IMR-90 (cell line): ENCODE measurements around the gene LRRC37B. TPM values are rescaled to one million over a fixed set of nuclear protein-coding genes. Genes with fewer than 3 reads are reported as not detected.
"Not testable (repeated sequence)": the region's sequence is repeated elsewhere in the genome, so short reads cannot be mapped to it uniquely, and the experiment has no call there.

Source experiments
- ATAC-seq: fragments of 200-7000 bp; cut with Tn5 transposase; 2 replicates; pipeline ENCODE4 v1.9.1; 2020; ENCODE audit warnings: low read depth, mild to moderate bottlenecking, moderate library complexity
- BruUV-seq: library from RNA; stranded (reverse); fragments of 400-500 nt; replicated peaks from 2 replicates; lab custom pipeline; 2021; lab: Mats Ljungman, UMichigan
- CTCF ChIA-PET: fragments of 300-600 bp; formaldehyde crosslinking; extraction: SDS; loops from one replicate; lab custom pipeline; 2021; ENCODE audit warnings: antibody characterized with exemption; lab: Yijun Ruan, JAX
- POLR2A ChIA-PET: fragments of 300-600 bp; sonication (Branson Sonifier 250); formaldehyde crosslinking; loops from one replicate; lab custom pipeline; 2022; ENCODE audit warnings: antibody characterized with exemption; ENCODE audit not compliant: unreplicated experiment; lab: Charles Lee
- DNase-seq: peaks from one replicate; pipeline ENCODE4 v3.0.0; 2013
- H2AFZ ChIP-seq: replicated peaks from 2 replicates; pipeline ENCODE3; 2013; ENCODE audit warnings: low read length, mild to moderate bottlenecking; ENCODE audit not compliant: poor library complexity
- H2AK5ac ChIP-seq: 2 replicates; pipeline ENCODE4 v1.6.1; 2013; ENCODE audit warnings: low read depth, low read length, inconsistent platforms
- H2AK9ac ChIP-seq: replicated peaks from 2 replicates; pipeline ENCODE3; 2013; ENCODE audit warnings: mild to moderate bottlenecking, low read depth, low read length, moderate library complexity; ENCODE audit not compliant: poor library complexity
- H2BK120ac ChIP-seq: 2 replicates; pipeline ENCODE4 v1.6.1; 2013; ENCODE audit warnings: low read depth, low read length, inconsistent platforms
- H2BK15ac ChIP-seq: 3 replicates; pipeline ENCODE4 v1.6.1; 2013; ENCODE audit warnings: low read depth, low read length, inconsistent platforms
- H2BK20ac ChIP-seq: 2 replicates; pipeline ENCODE4 v1.6.1; 2013; ENCODE audit warnings: low read depth, mild to moderate bottlenecking, inconsistent platforms, low read length, moderate library complexity
- H2BK5ac ChIP-seq: 2 replicates; pipeline ENCODE4 v1.6.1; 2013; ENCODE audit warnings: mild to moderate bottlenecking, low read depth, low read length, inconsistent platforms; ENCODE audit not compliant: poor library complexity, severe bottlenecking
- H3K14ac ChIP-seq: replicated peaks from 2 replicates; pipeline ENCODE4 v1.6.1; 2013; ENCODE audit warnings: low read depth, low read length, inconsistent platforms
- H3K18ac ChIP-seq: 2 replicates; pipeline ENCODE4 v1.6.1; 2013; ENCODE audit warnings: low read depth, low read length, control low read depth
- H3K23ac ChIP-seq: 2 replicates; pipeline ENCODE4 v1.6.1; 2013; ENCODE audit warnings: low read depth, low read length, inconsistent platforms
- H3K27ac ChIP-seq: 2 replicates; pipeline ENCODE4 v1.5.1; 2013; ENCODE audit warnings: mild to moderate bottlenecking, control low read depth, low read length; ENCODE audit not compliant: insufficient read depth
- H3K27me3 ChIP-seq: 2 replicates; pipeline ENCODE4 v1.6.1; 2013; ENCODE audit warnings: low read length; ENCODE audit not compliant: control insufficient read depth, insufficient read depth
- H3K36me3 ChIP-seq: 2 replicates; pipeline ENCODE4 v1.6.1; 2013; ENCODE audit warnings: low read length, mixed read lengths; ENCODE audit not compliant: control insufficient read depth, insufficient read depth
- H3K4ac ChIP-seq: 2 replicates; pipeline ENCODE4 v1.6.1; 2013; ENCODE audit warnings: low read depth, low read length, inconsistent platforms
- H3K4me1 ChIP-seq: 2 replicates; pipeline ENCODE4 v1.6.1; 2013; ENCODE audit warnings: low read length, mixed read lengths; ENCODE audit not compliant: control insufficient read depth, insufficient read depth
- H3K4me2 ChIP-seq: 2 replicates; pipeline ENCODE4 v1.6.1; 2013; ENCODE audit warnings: low read depth, mild to moderate bottlenecking, control low read depth, low read length, moderate library complexity
- H3K4me3 ChIP-seq: 2 replicates; pipeline ENCODE4 v1.5.1; 2013; ENCODE audit warnings: low read depth, mild to moderate bottlenecking, control low read depth, low read length, moderate library complexity; ENCODE audit not compliant: insufficient read depth
- H3K56ac ChIP-seq: 2 replicates; pipeline ENCODE4 v1.6.1; 2013; ENCODE audit warnings: low read length, inconsistent platforms; ENCODE audit not compliant: insufficient read depth; ENCODE audit errors: extremely low read depth
- H3K79me1 ChIP-seq, 2 experiments: 2 replicates each; pipeline ENCODE4 v1.6.1; 2013; ENCODE audit warnings: low read length in 2 of 2, inconsistent platforms in 1 of 2, low read depth in 1 of 2
- H3K9ac ChIP-seq: 2 replicates; pipeline ENCODE4 v1.6.1; 2013; ENCODE audit warnings: low read depth, low read length, control low read depth
- H3K9me1 ChIP-seq: 2 replicates; pipeline ENCODE4 v1.6.1; 2013; ENCODE audit warnings: low read length, inconsistent platforms; ENCODE audit not compliant: insufficient read depth
- H3K9me3 ChIP-seq: 2 replicates; pipeline ENCODE4 v1.6.1; 2013; ENCODE audit warnings: low read length; ENCODE audit not compliant: control insufficient read depth, insufficient read depth
- H4K20me1 ChIP-seq: 2 replicates; pipeline ENCODE4 v1.6.1; 2013; ENCODE audit warnings: low read length, inconsistent platforms; ENCODE audit not compliant: insufficient read depth
- H4K5ac ChIP-seq: 2 replicates; pipeline ENCODE4 v1.6.1; 2013; ENCODE audit warnings: mild to moderate bottlenecking, low read depth, low read length, control low read depth
- H4K8ac ChIP-seq, 2 experiments: 2 replicates each; pipeline ENCODE4 v1.6.1; 2013; ENCODE audit warnings: low read depth in 2 of 2, low read length in 2 of 2, control low read depth in 1 of 2, inconsistent platforms in 1 of 2
- H4K91ac ChIP-seq: 2 replicates; pipeline ENCODE4 v1.6.1; 2013; ENCODE audit warnings: low read depth, low read length, inconsistent platforms; ENCODE audit not compliant: insufficient read depth
- WGBS, 2 experiments: methylation state at CpG; one replicate each; pipeline versions ENCODE4 v1.1.5 to v1.1.7; 2013; ENCODE audit warnings: missing lambda C conversion rate in 2 of 2; ENCODE audit not compliant: insufficient read length in 1 of 2; ENCODE audit errors: extremely low coverage in 2 of 2; 5-methylcytosine and 5-hydroxymethylcytosine counted together
- dilution Hi-C: fragments of 300-500 bp; cut with HindIII; formaldehyde crosslinking; loops from one replicate; pipeline ENCODE4 v1.14.3; 2018; ENCODE audit warnings: low sequenced_read_pairs; ENCODE audit not compliant: unreplicated experiment
- in situ Hi-C: fragments of 300-500 bp; cut with MboI; formaldehyde crosslinking; loops from 3 replicates; pipeline ENCODE4 v1.14.3; 2019; ENCODE audit warnings: low sequenced_read_pairs, inconsistent platforms, mixed read lengths
- intact Hi-C: fragments of 100-400 bp; cut with micrococcal nuclease; formaldehyde crosslinking; loops from 2 replicates; pipeline ENCODE4 v1.10.0; 2022
- polyA plus RNA-seq, 3 experiments: library from polyadenylated mRNA; depleted of rRNA; stranded (reverse); fragments of >200 nt; gene quantifications; 2 replicates each; pipeline ENCODE4 v1.2.3, GENCODE V29; 2012; ENCODE audit warnings: low replicate concordance in 1 of 3
- total RNA-seq: library from RNA; depleted of rRNA; stranded (reverse); fragments of >200 nt; gene quantifications from 2 replicates; pipeline ENCODE4 v1.2.3, GENCODE V29; 2012

LRRC37B gene
- total and polyA plus RNA-seq, 2 of the 4 experiments (the other 2 are of a cell fraction) = 4.3 to 7.2 TPM

DNA sequence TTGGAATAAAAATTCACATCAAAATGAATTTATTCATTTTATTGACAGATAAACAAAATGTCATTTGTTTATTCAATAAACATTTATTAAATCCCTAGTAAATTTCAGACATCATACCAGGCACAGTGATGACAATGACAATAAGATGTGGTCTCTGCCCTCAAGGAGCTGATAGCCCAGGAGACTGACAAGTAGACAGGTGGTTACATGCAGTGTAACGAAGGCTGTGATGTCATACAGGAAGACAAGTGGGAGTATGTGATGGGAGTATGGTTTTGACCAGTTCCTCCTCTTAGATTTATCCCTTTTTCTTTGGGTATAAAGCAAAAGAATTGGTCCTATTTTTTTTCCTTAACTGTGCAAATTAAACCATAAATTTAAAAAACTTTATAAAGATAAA is 26.6 kb downstream of the LRRC37B start:
- peaks cover 14% of the 10 kb centered on the region for H3K36me3 ChIP-seq
- H3K4me3 ChIP-seq, H3K27ac ChIP-seq, H2AFZ ChIP-seq, H3K4me1 ChIP-seq, H2BK15ac ChIP-seq, H2BK20ac ChIP-seq, H4K8ac ChIP-seq, DNase-seq, H3K9ac ChIP-seq, H2BK5ac ChIP-seq, H3K4me2 ChIP-seq, H3K14ac ChIP-seq, H3K9me3 ChIP-seq, ATAC-seq, in situ Hi-C loops, H3K56ac ChIP-seq, BruUV-seq, H3K4ac ChIP-seq, H3K79me1 ChIP-seq, H4K20me1 ChIP-seq, intact Hi-C loops, dilution Hi-C loops, H3K9me1 ChIP-seq, H2AK5ac ChIP-seq, H2AK9ac ChIP-seq, H3K27me3 ChIP-seq, H3K23ac ChIP-seq, H4K91ac ChIP-seq, H2BK120ac ChIP-seq, H4K5ac ChIP-seq, H3K18ac ChIP-seq: not testable (repeated sequence)
- CTCF ChIA-PET = interaction anchor here (0.7 kb wide), 1 partner anchor 964 kb away, joined by 3 read pairs; no protein-coding TSS in a partner anchor
- no CpG with 5 or more reads among the region's 1 CpG for WGBS, 2 experiments
- POLR2A ChIA-PET = interaction anchor here (0.6 kb wide), 1 partner anchor 27 kb away, joined by 4 read pairs; the partner anchor contains the start of gene LRRC37B

DNA sequence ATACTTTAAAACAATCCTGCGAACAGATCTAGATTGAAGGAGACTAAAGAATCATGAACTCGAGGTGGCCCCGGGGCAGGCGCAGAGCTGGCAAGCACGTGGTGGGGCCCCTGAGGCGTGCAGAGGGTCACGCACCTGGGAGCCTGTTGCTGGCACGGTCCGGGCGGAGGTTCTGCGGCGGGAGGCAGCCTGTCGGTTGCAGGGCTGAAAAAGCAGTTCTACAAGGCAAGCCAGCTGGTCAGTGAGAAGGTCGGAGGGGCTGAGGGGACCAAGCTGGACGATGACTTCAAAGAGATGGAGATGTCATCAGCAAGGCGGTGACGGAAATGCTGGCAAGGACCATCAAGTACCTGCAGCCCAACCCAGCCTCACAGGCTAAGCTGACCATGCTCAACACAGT is 33.1 kb downstream of the LRRC37B start:
- dilution Hi-C loops, CTCF ChIA-PET, in situ Hi-C loops: not testable (repeated sequence)

More for the DNA sequence above, 33.1 kb downstream of the LRRC37B start:
- peaks cover 24% of the 10 kb centered on the region for H3K36me3 ChIP-seq
- H2AK9ac ChIP-seq, POLR2A ChIA-PET, H3K9me1 ChIP-seq, H3K27me3 ChIP-seq, H4K91ac ChIP-seq, H3K14ac ChIP-seq, DNase-seq, H3K18ac ChIP-seq, H2BK20ac ChIP-seq, H4K5ac ChIP-seq, H3K56ac ChIP-seq, H3K79me1 ChIP-seq, ATAC-seq, H2BK120ac ChIP-seq, H2AK5ac ChIP-seq, H3K9me3 ChIP-seq, H3K4me3 ChIP-seq, H3K4ac ChIP-seq, H3K9ac ChIP-seq, BruUV-seq, H2BK5ac ChIP-seq, H3K4me2 ChIP-seq, H4K8ac ChIP-seq, H2AFZ ChIP-seq, H4K20me1 ChIP-seq, H3K23ac ChIP-seq, H2BK15ac ChIP-seq, H3K4me1 ChIP-seq, intact Hi-C loops, H3K27ac ChIP-seq: not testable (repeated sequence)
- WGBS, 2 experiments = 93% methylated on average over 7 of the region's 17 CpGs; no CpG with 5 or more reads in 1 of the 2 experiments
